C4-2B (cell line): ENCODE results near the gene PTPRQ.

Experiments used
- CTCF ChIP-seq: fragments of 450-650 bp; conservative IDR thresholded peaks from 2 replicates; pipeline ENCODE4 v1.5.1; 2017; ENCODE audit warnings: mild to moderate bottlenecking
- ZFX ChIP-seq: fragments of 450-650 bp; IDR thresholded peaks from 2 replicates; pipeline ENCODE4 v1.6.1; 2017

- TF ChIP-seq CTCF = no peak
- TF ChIP-seq ZFX = no peak
Measured at GRCh38 chr12:80698256-80698655, 254.2 kb downstream of the PTPRQ start.
